Right renal pelvis (tissue), 4 donors: ENCODE data around the gene OTOS. TPM values are rescaled to one million over a fixed set of nuclear protein-coding genes. Genes with fewer than 3 reads are reported as not detected.

Experiments used
- DNase-seq, 4 donors: peaks; one replicate each; pipeline ENCODE4 v3.0.0-alpha.2; 2013; ENCODE audit warnings: low read depth in 4 of 4, low spot score in 3 of 4, missing footprints in 1 of 4
- polyA plus RNA-seq, 4 donors: library from polyadenylated mRNA; unstranded; fragments of 120-200 nt; gene quantifications; one replicate each; pipeline ENCODE4 v1.2.1, GENCODE V29; 2013; ENCODE audit not compliant: insufficient read length in 4 of 4

OTOS gene
- polyA plus RNA-seq = under 1 TPM in 2 of 4 donors, not detected in 2; 0.31 to 0.34 TPM

DNA sequence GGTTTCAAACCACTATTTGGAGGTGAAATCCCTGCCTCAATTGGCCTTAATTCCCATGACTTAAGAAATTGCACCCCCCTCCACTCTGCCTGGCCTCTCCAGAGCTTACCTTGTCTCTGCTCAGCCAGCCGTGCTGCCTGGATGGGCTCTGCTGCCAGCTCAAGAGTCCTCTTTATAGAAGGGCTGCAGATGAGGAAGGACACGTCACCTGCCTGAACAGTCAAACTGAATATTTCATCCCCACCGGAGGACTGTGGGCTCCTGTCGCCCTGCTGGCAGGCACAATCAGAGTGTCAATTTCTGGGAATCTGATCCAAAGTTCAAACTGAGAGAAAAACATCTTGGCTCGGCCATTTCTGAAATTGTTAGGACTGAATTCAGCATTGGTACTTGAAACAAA, at the start of gene OTOS:
Gene OTOS (minus strand): TSS at position 148 of the 400 bp plus-strand sequence. CDS start 332 bp downstream, outside the sequence.
- DNase-seq = no peak

DNA sequence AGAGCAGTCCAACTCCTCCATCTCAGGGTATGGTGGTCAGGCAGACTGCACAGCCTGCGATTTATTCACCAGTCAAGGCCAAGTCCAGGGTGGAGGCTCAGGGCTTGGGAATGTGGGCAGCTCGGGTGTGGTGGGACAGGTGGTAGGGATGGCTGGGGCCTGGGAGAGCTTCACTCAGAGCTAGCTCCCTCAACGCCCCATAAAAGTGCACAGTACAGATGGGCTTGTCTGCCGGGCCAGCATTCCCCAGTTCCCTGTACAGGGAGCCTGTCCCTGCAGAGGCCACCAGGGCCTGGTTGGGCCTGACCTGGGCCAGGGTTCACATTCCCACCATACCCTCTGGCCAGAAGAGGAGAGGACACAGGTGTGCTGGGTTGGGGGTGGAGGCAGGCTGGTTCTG, 49.2 kb upstream of the OTOS start:
- no peak for DNase-seq

DNA sequence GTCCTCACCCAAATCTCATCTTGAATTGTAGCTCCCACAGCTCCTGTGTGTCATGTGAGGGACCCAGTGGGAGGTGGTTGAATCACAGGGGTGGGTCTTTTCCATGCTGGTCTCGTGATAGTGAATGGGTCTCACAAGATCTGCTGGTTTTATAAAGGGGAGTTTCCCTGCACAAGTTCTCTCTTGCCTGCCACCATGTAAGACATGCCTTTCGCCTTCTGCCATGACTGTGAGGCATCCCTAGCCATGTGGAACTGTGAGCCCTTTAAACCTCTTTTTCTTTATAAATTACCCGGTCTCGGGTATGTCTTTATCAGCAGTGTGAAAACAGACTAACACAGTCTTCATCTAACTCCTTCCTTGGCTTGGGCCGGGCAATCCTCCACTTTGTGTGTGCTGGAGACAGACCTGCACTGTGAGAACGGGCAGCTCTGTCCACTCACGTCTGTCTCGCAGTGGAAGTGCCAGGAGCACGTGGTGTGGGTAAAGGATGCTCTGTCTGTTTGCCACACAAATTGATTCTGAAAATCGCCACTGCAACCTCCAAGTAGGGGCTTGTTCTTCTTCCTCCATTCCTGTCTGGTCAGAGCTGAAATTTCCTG, 47.6 kb upstream of the OTOS start:
- no peak for DNase-seq

DNA sequence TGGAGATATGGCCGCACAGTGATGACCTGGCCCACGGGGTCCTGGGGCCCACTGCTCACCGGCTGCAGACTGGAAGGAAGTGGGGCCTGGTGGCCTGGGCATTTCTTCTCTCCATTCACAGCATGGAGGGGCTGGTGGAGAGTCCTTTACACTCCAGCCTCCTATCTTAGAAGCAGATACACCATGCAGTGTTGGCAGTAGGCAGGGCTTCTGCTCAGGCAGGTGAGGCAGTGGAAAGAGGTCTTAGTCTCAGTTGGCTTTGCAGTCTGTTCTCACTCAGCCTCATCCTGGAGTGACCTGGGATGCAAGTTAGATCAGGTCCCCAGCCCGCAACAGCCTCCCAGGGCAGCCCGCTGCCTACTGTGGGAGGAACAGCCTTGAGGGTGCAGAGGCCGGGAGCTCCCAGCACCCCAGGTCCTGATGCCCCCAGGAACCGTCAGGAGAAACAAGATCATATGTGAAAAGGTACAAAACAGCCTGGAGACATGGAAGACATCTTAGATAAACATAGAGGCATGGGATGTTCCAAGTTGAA, 45.8 kb upstream of the OTOS start:
- no peak for DNase-seq

DNA sequence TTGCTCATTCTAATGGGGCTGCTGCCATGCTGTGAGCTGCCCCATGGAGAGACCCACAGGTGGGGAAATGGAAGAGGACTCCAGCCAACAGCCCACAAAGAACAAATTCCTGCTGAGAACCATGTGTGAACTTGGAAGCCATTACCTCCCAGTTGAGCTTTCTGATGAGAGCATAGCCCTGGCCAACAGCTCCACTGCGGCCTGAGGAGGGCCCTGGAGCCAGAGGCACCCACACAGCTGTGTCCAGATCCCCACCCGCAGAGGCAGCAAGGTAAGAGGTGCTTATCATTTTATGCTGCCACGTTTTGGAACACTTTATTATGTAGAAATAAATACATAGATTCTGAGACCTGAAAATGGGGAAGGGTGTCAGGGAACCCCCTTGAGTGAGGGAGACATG, 44.2 kb upstream of the OTOS start:
- no peak for DNase-seq

DNA sequence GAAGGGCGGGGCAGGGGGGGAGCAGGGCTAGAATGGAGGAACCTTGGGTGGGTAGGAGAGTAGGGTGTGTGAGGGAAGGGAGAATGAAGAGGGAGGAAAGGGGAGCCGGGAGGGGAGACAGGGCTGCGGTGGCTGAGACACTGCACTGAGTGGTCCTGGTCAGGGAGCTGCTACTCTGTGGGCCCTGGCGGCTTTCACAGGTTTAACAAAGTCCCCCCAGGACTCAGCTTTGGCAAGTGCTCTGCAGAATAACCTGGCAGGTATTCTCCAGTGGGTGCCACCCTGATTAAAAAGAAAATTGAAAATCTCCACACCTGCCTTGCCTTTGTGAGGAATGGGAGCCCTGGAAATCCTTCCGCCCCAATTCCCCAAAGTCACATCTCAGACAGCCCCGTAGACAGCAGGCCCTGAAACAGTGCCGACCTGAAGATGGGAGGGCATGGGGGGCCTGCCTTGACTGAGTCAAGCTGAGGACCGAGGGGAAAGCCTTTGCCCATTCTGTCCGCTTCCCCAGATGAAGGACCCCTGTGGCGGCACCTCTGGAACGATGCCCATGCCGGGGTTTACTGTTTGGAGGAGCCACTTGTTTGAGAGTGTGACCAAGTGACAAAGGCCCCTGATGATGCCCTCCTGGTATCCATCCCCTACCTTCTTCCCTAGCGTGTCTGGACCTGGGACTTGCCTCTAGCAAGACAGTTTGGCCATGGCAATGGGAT, 43.6 kb upstream of the OTOS start:
- no peak for DNase-seq

DNA sequence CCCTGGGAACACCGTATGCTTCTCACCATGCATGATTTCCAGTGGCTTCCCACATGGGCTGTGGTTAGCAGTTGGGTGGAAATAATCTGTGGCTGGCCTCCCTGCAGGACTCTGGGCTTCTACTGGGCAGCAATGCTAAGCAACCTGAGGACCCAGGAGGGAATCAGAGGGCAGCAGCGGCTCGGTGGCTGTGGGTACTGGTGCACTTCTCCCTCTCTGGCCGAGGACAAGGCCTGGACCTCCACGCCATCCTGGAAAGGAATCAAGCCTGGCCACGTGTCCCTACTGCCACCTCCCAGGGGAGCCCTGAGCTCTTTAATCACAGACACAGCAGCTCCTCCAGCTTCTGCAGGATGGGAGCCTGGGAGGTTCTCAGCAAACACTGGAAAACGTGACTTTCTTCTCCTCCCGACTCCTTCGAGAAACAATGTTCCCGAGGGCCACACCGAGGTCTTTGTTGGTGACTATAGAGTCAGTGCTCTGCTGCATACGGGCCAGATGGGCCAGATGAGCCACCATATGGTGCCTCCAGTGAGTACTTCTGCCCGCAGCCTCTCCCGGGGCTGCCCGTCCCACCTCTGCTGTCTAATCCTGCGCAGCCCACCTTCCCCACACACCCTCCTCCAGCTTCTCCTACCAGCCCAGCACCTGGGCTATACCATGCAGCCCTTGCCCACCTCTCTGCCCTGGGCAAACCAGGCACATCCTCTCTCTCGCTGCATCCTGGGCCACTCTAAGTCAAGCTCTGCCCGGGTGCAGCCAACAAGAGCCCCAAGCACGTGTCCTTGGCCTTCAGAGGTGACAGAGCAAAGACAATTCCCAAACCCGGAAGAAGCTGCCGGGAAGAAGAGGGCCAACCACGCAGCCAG, 42.8 kb upstream of the OTOS start:
- DNase-seq = no peak

DNA sequence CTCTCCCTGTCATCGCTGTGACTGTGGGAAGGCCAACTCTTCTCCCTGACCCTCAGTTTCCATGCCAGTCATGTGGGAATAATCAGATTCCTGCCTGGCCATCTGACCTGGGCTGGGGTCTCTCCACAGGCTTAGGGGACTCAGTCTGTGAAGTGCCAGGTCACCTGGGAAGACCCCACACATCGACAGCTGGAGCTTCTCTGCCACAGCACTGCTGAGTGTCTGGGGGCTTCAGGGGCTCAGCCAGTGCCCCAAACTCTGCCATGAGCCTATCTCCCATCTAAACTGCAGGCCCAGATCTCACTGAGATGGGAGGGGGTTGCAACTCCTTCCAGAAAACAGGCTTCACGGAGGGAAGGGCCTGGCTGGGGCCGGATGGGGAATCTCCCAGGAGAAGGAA, 42.0 kb upstream of the OTOS start:
- DNase-seq = no peak

DNA sequence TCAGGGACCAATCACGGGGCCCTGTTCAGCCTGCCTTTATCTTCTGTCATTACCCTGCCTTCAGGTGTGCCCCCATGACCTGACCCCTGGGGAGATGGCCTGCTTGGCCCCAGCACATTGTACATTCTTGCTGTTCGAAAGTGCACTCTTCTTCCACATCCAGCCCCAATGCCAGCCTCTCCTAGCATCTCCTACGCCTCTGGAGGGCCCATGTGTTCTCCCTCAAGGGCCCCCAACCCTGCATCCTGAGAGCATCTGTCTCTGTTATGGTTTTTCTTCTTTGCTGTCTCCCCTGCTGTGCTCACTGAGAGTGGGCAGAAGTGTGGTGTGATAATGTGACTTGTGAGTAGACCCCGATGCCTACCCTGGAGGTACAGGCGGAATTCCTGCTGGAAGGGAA, 41.5 kb upstream of the OTOS start:
- DNase-seq = no peak

DNA sequence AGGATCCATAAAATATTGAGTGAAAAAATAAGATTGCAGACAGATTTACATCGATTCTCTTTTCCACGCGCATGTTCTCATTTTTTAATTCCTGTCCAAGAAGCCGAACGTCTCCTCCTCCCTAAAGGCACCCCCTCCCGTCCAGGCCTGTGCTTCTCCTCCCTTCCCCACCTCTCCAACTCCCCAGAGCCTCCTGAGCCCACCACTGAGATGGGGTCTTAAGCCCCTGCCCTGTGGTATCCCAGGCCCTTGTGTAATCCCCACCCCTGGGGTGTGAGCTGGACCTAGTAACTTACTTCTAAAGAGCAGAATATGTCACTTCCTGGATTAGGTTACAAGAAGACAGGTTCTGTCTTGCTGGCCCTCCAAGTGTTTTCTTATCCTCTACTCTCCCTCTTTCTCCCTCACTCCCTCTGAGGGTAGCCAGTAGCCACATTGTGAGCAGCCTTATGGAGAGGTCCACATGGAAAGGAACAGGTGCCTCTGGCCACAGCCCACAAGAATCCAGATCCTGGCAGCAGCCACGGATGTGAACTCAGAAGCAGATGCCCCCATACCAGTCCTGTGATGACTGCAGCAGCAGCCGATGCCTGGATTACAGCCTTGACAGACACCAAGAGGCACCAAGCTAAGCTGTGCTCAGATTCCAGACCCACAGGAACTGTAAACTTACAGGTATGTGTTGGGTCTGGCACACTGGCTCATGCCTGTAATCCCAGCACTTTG, 39.6 kb upstream of the OTOS start:
- DNase-seq = no peak

DNA sequence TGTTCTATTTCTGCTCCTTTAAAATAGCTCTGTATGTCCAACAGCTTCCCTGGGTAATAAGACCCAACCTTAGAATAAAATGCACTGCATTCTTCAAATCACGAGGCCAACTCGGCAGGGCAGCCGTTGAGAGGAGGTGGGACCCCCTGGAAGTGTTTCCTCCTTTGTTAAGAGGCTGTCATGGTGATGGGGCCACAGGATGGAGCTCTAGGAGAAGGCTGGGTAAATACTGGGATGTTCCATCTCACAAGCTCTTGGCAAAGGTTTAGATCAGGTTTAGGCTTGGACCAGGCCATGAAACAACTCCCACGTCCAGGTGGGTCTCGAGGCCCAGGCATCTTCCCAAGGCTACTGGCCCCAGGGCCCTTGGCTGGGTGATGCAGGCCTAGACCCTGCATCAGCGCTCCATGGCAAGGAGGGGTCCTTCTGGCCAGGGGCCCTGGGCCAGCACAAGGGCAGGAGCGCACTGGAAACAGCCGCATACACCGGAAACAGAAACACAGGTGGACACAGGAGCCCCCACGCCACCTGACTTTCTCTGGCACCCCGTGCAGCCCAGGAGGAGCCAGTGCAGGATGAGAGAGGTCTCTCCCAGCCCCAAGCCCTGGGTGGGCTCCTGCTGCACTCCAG, 38.8 kb upstream of the OTOS start:
- no peak for DNase-seq

DNA sequence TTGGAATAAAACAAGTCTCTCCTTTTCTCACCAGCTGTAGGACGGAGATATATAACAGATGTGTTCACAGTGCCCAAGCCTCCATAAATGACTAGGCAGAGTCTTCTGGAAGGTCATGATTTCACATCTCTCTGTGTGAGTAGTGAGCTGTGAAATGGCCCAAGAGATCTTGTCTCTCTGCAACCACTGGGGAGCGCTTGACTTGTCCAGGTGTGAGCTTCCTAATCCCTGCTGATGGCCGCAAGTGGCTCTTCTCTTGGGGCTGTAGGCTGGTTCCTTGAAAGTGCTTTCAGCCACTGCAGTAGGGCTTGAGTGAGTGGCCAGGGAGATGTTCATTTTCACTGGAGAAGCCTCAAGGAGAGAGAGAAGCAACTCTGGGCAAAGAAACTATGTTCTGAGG, 38.1 kb upstream of the OTOS start:
- DNase-seq = no peak

DNA sequence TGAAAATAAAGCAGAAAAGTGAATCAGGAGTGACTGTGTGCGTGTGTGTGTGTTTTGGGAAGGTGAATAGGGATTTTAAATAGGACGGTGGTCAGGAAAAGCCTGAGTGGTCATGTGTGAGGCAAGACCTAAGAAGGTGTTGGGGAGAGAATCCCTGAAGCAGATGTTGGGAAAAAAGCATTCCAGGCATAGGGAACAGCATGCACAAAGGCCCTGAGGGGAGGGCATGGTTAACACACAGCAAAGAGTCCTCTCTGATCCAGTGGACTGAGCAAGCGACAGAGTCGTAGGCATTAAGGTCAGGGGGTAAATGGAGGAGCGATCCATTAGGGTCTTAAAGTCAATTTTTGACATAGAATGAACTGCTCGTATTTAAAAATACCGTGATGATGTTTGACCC, 34.0 kb upstream of the OTOS start:
- no peak for DNase-seq

DNA sequence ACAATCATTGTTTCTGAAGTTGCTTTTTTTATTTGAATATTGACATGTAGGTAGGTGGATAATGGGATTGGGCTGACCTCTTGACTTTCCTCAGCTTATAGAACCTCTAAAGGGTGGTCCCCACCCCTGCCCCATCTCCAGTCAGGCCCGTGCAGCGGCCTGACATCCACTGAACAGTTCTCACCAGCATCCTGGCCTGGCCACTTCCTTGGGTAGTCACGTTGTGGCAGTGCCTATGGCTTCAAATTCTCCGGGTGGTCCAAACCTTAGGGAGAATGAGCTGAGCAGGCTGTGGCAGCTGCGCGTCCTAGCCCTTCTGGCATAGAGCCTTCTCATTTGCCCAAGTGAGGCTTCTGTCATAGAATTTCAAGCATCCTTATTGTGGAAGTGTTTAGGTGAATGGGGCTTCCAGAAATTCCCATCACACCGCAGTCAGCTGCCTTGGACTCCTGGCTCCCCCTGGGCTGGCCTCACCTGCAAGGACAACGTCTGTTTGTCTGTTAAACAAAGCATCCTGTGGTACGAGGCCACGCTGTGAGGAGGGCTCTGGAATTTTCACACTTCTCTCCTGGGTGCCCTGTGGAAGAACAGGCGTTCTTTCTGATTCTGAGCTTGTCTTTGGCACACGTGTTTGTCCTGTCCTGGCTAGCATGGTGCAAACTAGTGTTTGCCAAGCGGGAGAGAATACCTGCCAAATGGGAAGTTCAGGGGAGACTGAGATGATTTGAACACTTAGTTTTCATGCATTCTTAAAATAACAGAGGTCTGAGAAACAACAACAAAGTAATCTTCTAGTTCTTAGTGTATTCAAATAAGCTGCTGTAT, 31.8 kb upstream of the OTOS start:
- no peak for DNase-seq

DNA sequence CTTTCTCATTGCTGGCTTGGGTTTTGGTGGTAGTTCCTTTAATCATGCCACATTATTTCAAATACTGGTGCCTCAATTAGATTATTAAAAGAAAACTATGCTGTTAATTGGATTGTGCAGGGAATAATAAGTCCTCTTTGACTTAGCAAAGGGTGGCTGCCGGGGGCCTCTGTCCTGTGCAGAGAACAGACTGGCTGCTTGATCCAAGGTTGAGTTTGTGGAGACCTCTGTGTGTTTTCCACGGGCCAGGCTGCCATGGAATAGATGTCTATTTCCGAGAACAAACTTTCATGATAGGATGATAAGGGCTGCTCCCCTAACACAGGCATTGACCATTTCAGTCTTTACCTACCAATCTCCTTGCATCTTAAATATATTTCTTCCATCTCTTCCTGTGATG, 30.4 kb upstream of the OTOS start:
- DNase-seq = no peak

DNA sequence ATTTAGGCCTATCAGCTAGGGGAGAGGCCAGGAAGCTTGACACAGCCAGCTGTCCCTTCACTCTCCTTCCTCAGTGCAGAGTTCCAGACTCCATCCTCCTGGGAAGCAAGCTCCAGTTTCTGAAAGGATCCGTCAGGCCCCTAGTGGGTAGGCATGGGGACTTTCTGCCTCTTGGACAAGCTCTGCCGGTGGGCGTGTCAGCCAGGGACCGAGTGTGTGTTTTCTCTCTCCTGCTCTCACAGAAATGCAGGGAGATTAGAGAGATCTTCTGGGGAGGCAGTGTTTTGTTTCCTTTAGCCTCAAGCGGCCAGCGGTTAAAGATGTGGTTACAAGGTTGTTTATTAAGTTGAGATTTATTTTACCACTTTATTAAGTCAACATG, 29.9 kb upstream of the OTOS start:
- no peak for DNase-seq

DNA sequence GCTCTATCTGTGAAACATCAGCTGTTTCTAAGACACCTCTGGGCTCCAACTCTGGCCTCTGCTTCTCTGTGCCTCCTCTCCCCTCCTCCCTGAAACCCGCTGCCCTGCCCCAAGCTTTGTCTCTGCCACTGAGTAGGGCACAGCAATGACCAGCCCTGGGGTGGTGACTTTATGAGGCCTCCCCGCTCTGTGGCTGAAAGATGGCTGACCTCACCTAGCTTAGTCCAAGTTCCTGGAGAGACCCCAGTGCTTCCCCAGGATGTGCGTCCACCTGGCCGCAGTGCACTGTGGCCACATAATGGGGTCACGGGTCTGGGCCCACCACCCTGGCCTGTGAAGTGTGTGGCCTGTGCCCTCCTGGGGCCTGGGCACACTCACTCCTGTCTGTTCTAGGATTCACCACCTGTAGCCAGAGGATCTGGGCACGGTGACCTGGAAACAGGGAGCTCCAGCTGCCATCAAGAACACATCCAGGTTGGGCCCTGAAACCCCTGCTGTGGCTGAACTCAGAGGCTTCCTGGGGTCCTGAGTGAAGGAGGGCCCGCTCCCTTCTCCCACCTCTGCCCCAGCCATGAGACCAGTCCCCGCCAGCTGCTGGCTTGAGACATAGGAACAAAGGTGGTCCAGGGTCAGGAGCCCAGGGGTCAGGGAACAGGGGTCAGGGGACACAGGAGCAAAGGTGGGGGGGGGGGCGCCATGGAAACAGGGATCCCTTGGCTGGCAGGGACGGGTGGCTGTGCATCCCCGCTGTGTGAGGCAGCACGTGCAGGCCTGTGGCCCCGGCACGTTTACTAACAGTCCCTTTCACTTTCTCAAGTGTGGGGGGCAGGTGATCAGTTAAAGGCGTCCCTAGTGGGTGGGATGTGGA, 29.3 kb upstream of the OTOS start:
- no peak for DNase-seq

DNA sequence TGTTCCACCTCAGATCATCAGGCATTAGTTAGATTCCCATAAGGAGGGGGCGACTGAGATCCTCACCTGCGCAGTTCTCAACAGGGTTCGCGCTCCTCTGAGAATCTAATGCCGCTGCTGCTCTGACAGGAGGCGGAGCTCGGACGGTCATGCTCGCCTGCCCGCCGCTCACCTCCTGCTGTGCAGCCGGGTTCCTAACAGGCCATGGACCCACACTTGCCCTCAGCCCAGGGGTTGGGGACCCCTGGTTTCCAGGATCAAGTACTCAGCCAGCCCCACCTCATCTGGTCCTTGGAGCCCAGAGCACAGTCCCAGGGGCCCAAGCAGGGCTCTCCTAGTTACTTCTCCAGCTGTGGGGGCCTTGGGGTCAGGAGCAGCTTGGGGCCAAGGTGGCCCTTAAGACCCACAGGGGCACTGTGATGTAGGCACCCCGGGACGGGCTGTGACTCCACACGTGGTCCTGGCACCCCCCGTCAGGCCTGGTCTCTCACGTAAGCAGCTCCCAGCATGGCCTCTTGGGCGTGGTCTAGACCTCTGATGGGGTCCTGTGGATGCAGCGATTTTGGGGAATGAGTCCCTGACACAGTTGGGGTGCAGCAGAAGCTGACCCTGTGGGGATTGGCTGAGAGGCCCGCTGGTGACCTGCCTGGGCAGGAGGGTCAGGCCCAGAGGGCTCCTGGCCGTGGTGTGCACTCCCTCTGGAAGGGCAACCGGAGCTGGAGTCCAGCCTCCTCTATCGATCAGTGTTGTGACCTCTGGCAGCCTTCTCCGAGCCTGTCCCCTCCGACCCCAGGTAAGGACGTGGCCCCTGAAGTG, 28.3 kb upstream of the OTOS start:
- no peak for DNase-seq
